Mammary epithelial cell (primary cell): ENCODE results near the gene IL6ST.
"Not testable (repeated sequence)": the region's sequence is repeated elsewhere in the genome, so short reads cannot be mapped to it uniquely, and the experiment has no call there.

Source experiments
- EZH2 ChIP-seq: IDR thresholded peaks from 2 replicates; pipeline ENCODE4 v1.6.1; 2012; ENCODE audit warnings: low read length, inconsistent platforms, borderline replicate concordance
- TF ChIP-seq, protein P1 (sequence below), 2 donors: IDR thresholded peaks in 1 of 2; conservative IDR thresholded peaks in 1 of 2; 2 replicates each; pipeline ENCODE4 v1.5.1; 2011 to 2012; ENCODE audit warnings: inconsistent platforms in 2 of 2, low read length in 2 of 2, mild to moderate bottlenecking in 2 of 2, control low read depth in 1 of 2, low read depth in 1 of 2; ENCODE audit not compliant: insufficient read depth in 1 of 2; ENCODE audit errors: extremely low read depth in 1 of 2

DNA sequence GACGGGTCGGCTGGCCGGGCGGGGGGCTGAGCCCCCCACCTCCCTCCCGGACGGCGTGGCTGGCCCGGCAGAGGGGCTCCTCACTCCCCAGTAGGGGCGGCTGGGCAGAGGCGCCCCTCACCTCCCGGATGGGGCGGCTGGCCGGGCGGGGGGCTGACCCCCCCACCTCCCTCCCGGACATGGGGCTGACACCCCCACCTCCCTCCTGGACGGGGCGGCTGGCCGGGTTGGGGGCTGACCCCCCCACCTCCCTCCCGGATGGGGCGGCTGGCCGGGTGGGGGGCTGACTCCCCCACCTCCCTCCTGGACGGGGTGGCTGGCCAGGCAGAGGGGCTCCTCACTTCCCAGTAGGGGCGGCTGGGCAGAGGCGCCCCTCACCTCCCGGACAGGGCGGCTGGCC is 19.9 kb upstream of the IL6ST start:
- TF ChIP-seq, protein P1, sequence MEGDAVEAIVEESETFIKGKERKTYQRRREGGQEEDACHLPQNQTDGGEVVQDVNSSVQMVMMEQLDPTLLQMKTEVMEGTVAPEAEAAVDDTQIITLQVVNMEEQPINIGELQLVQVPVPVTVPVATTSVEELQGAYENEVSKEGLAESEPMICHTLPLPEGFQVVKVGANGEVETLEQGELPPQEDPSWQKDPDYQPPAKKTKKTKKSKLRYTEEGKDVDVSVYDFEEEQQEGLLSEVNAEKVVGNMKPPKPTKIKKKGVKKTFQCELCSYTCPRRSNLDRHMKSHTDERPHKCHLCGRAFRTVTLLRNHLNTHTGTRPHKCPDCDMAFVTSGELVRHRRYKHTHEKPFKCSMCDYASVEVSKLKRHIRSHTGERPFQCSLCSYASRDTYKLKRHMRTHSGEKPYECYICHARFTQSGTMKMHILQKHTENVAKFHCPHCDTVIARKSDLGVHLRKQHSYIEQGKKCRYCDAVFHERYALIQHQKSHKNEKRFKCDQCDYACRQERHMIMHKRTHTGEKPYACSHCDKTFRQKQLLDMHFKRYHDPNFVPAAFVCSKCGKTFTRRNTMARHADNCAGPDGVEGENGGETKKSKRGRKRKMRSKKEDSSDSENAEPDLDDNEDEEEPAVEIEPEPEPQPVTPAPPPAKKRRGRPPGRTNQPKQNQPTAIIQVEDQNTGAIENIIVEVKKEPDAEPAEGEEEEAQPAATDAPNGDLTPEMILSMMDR (conservative IDR thresholded peaks at IDR 0.05 in 1 of 2, IDR thresholded peaks at IDR 0.05 in 1 of 2; ENCODE audit: extremely low read depth in 1 of 2, insufficient read depth in 1 of 2, low read depth in 1 of 2, low read length in 2 of 2) = not testable (repeated sequence)
- TF ChIP-seq EZH2 = not testable (repeated sequence)
